ENCODE data around the gene VENTX. TPM values are rescaled to one million over a fixed set of nuclear protein-coding genes. Genes with fewer than 3 reads are reported as not detected.

VENTX gene
- total RNA-seq, 1 donor from 2014 or later, result not detected

- H3K36me3 Mint-ChIP-seq (ENCODE audit: low read depth), result peaks cover 41% of the 10 kb centered on the region
- peaks cover 2% of the 10 kb centered on the region for H3K4me1 Mint-ChIP-seq (ENCODE audit: low read depth)
- H3K9me3 Mint-ChIP-seq (ENCODE audit: low read depth), result no peaks in the 10 kb centered on the region
- DNase-seq (ENCODE audit: low spot score), result no peak
- H3K27me3 Mint-ChIP-seq (ENCODE audit: low read depth), result no peaks in the 10 kb centered on the region
- H3K4me3 Mint-ChIP-seq (ENCODE audit: unreplicated experiment), result no peak overlapping the region
- H3K27ac Mint-ChIP-seq (ENCODE audit: unreplicated experiment), result no peak overlapping the region
- TF ChIP-seq, protein P1, sequence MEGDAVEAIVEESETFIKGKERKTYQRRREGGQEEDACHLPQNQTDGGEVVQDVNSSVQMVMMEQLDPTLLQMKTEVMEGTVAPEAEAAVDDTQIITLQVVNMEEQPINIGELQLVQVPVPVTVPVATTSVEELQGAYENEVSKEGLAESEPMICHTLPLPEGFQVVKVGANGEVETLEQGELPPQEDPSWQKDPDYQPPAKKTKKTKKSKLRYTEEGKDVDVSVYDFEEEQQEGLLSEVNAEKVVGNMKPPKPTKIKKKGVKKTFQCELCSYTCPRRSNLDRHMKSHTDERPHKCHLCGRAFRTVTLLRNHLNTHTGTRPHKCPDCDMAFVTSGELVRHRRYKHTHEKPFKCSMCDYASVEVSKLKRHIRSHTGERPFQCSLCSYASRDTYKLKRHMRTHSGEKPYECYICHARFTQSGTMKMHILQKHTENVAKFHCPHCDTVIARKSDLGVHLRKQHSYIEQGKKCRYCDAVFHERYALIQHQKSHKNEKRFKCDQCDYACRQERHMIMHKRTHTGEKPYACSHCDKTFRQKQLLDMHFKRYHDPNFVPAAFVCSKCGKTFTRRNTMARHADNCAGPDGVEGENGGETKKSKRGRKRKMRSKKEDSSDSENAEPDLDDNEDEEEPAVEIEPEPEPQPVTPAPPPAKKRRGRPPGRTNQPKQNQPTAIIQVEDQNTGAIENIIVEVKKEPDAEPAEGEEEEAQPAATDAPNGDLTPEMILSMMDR (IDR thresholded peaks at IDR 0.05), result no peak
Measured at GRCh38 chr10:133282846-133283390, 45.3 kb downstream of the VENTX start.

GRCh38 chr10:133283931-133284330 is 46.3 kb downstream of the VENTX start:
- Mint-ChIP-seq H3K36me3 (ENCODE audit: low read depth) (peaks cover 44% of the 10 kb centered on the region), H3K27me3 (ENCODE audit: low read depth) (no peaks in the 10 kb centered on the region), H3K27ac (ENCODE audit: unreplicated experiment) (no peak overlapping the region), H3K4me3 (ENCODE audit: unreplicated experiment) (no peak overlapping the region), H3K9me3 (ENCODE audit: low read depth) (no peaks in the 10 kb centered on the region), H3K4me1 (ENCODE audit: low read depth) (no peaks in the 10 kb centered on the region)
- DNase-seq (ENCODE audit: low spot score), result no peak
- TF ChIP-seq, protein P1 (IDR thresholded peaks at IDR 0.05), result no peak

DNA sequence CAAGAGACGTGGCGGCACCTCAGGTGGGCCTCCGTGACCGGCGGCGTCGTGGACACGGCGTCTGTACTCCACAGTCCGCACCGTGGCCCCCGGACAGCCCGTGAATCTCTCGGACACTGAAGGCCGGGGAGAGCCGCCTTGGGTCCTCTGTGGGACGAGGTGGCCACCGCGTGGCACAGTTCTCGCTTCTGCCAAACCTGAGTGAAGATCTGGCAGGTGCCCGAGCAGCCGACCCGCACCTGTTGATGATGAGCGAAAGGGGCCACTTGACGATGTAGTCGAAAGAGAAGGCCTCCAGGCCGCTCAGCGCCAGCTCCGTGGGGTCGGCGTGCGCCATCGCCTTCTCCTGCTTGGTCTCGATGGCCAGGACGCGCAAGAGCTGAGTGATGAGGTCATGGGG is 47.6 kb downstream of the VENTX start:
- H3K4me3 Mint-ChIP-seq (ENCODE audit: unreplicated experiment), result no peak overlapping the region
- DNase-seq (ENCODE audit: low spot score), result no peak
- H3K27me3 Mint-ChIP-seq (ENCODE audit: low read depth), result no peaks in the 10 kb centered on the region
- H3K4me1 Mint-ChIP-seq (ENCODE audit: low read depth), result no peaks in the 10 kb centered on the region
- H3K9me3 Mint-ChIP-seq (ENCODE audit: low read depth), result no peaks in the 10 kb centered on the region
- H3K27ac Mint-ChIP-seq (ENCODE audit: unreplicated experiment), result no peak overlapping the region
- peaks cover 50% of the 10 kb centered on the region for H3K36me3 Mint-ChIP-seq (ENCODE audit: low read depth)
- TF ChIP-seq, protein P1 (IDR thresholded peaks at IDR 0.05), result no peak

GRCh38 chr10:133286366-133286765 is 48.7 kb downstream of the VENTX start:
- Mint-ChIP-seq H3K36me3 (ENCODE audit: low read depth) (peaks cover 55% of the 10 kb centered on the region), H3K27me3 (ENCODE audit: low read depth) (no peaks in the 10 kb centered on the region), H3K9me3 (ENCODE audit: low read depth) (no peaks in the 10 kb centered on the region), H3K27ac (ENCODE audit: unreplicated experiment) (no peak overlapping the region), H3K4me1 (ENCODE audit: low read depth) (no peaks in the 10 kb centered on the region), H3K4me3 (ENCODE audit: unreplicated experiment) (no peak overlapping the region)
- TF ChIP-seq, protein P1 (IDR thresholded peaks at IDR 0.05), result no peak
- no peak for DNase-seq (ENCODE audit: low spot score)

DNA sequence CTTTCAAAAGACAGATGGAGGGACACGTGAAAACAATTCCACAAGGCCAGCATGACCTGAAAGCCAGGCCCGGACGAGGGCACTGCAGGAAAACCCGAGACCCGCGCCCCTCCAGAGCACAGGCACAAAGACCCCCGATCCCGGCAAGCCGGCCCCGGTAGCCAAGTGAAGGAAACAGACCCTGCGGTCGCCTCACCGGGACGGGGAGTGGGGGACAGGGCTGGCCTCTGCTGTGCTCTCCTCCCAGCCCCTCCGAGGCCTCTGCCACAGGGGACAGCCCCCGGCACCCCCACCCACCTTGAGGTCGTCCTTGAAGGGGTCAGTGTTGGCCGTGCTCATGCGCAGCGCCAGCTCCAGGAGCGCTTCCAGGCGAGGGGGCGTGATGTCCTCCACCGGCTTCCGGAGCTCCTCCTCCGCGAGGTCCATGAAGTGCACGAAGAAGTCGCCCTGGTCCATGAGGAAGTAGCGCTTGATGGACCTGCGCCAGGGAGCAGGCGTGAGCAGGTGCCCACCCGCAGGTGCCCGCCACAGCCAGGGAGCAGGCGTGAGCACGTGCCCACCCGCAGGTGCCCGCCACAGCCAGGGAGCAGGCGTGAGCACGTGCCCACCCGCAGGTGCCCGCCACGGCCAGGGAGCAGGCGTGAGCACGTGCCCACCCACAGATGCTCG is 50.3 kb downstream of the VENTX start:
- H3K36me3 Mint-ChIP-seq (ENCODE audit: low read depth), result peaks cover 50% of the 10 kb centered on the region

More for the DNA sequence above, 50.3 kb downstream of the VENTX start:
- H3K27me3 Mint-ChIP-seq (ENCODE audit: low read depth), result no peaks in the 10 kb centered on the region
- no peak overlapping the region for H3K4me3 Mint-ChIP-seq (ENCODE audit: unreplicated experiment)
- DNase-seq (ENCODE audit: low spot score), result no peak
- H3K4me1 Mint-ChIP-seq (ENCODE audit: low read depth), result no peaks in the 10 kb centered on the region
- no peaks in the 10 kb centered on the region for H3K9me3 Mint-ChIP-seq (ENCODE audit: low read depth)
- TF ChIP-seq, protein P1 (IDR thresholded peaks at IDR 0.05), result no peak
- no peak overlapping the region for H3K27ac Mint-ChIP-seq (ENCODE audit: unreplicated experiment)

Measured in chondrocyte (in vitro differentiated cells).